H1 (cell line): Measurements from ENCODE around the gene NMRK2. TPM values are rescaled to one million over a fixed set of nuclear protein-coding genes. Genes with fewer than 3 reads are reported as not detected.

ENCODE experiments used
- BACH1 ChIP-seq: IDR thresholded peaks from 2 replicates; pipeline ENCODE4 v1.6.1; 2012; ENCODE audit warnings: low read length, improper control_type of control experiment
- CREB1 ChIP-seq: IDR thresholded peaks from 2 replicates; pipeline ENCODE4 v1.6.1; 2012; ENCODE audit warnings: inconsistent platforms
- KDM5A ChIP-seq: fragments of 200-600 bp; IDR thresholded peaks from 2 replicates; pipeline ENCODE4 v1.7.1; 2012; ENCODE audit warnings: mild to moderate bottlenecking, low read length, inconsistent platforms, mixed read lengths
- RAD21 ChIP-seq, 2 experiments: IDR thresholded peaks in 1 of 2; conservative IDR thresholded peaks in 1 of 2; 2 replicates each; pipeline ENCODE4 v1.6.1; 2011; ENCODE audit warnings: low read depth in 2 of 2, low read length in 2 of 2, improper control_type of control experiment in 1 of 2, inconsistent platforms in 1 of 2, mild to moderate bottlenecking in 1 of 2, moderate library complexity in 1 of 2
- polyA plus RNA-seq, 7 experiments: library from polyadenylated mRNA; depleted of rRNA in 3 of 7; stranded (reverse) in 5 of 7; unstranded in 2 of 7; fragments of >200 nt in 5 of 7; fragments of 200-250 nt in 2 of 7; gene quantifications; 1 replicate in 5 of 7; 2 replicates in 1 of 7; 4 replicates in 1 of 7; pipeline versions ENCODE4 v1.2.1 to v1.2.3, GENCODE V29; 2011 to 2013; ENCODE audit warnings: missing spikeins in 2 of 7, mixed read lengths in 2 of 7
- total RNA-seq: library from RNA; stranded (reverse); fragmentation: NEBNext Ultra II Directional; extraction: Animal tissue kit (Norgen Biotek cat#: 25700); gene quantifications from 2 replicates; pipeline ENCODE4 v1.2.1, GENCODE V29; 2021

The NMRK2 gene
- total and polyA plus RNA-seq, 2 of the 8 experiments (the other 6 are each of a cell fraction or from before 2014, with no cell fraction given) = 87.4 to 206 TPM

DNA sequence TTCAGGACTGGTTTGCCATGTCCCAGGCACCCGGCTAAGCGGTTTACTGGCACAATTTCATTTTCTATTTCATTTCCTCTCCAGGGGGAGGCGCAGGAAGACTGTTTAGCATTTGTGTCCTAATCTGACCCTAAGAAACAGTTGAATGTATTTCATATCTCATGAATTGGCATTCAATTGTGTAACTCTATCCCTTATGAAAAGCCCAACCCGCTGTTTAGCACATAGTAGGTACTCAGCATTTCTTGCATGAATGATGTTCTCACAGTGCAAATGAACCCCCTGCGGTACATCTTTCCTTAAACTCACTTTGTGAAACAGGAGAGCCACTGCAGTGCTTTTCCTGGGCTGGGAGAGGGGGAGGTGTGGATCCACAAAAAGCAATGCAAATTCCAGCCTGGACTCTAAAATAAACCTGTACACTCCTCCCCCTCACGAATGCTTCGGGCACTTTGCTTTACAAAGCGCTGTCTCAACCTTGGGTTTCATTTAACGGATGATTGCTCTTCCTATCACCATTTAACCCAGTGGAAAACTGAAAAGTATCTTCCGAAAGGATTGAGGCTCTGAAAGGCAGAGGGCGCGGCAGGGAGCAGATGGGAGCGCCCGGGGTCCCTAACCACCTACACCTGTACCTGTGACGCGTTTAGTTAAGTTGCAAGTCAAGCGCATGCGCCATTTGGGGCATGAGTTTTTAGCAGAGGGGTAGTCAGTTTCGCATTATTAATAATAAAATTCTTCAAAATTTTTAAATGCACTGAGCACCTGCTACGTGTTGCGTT is 53.6 kb downstream of the NMRK2 start (continued):
- TF ChIP-seq RAD21 (IDR thresholded peaks at IDR 0.05 in 1 of 2, conservative IDR thresholded peaks at IDR 0.05 in 1 of 2; ENCODE audit: low read depth in 2 of 2, low read length in 2 of 2) (peak in 1 of 2 experiments; percentile 32; a peak in 2 of 4 replicates), KDM5A (no peak), CREB1 (0 out of 2 replicates have a peak, but pooled peaks have one; percentile 2), BACH1 (no peak)
